NCI-H2171 (cell line): ENCODE data around the gene HTT-AS.

Source experiments
- DNase-seq: peaks from one replicate; lab custom pipeline; 2025; lab: John Stamatoyannopoulos, UW

The HTT-AS gene

DNA sequence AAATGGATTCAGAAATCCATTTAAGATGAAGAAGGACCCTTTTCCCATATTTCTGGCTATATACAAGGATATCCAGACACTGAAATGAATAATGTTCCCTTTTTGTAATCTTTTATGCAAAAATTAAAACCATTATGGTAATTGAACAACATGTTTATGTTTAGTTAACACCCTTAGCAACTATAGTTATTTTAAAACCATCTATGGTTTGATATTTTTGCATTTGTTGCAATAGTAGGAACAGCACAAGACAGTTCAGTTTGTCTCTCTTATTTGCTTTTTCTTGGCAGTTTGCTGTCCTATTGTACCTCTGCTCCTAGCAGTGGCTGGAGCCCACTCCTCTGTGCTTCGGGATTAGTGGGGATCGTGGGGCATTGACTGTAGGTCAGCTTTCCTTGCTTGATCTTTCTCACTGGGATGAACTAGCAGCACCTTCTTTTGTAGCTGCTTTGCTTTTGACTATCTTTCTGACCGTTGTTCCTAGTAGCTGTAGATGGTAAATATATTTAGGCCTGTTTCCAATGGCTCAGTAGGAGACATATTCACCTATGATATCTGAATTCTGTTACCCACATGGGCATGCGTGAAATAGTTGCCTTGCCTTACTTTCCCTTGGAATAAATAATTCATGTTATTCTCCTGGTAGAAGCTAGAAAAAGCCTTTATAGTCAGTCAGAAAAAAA lies 12.9 kb upstream of the HTT-AS start:
- no peak for DNase-seq

DNA sequence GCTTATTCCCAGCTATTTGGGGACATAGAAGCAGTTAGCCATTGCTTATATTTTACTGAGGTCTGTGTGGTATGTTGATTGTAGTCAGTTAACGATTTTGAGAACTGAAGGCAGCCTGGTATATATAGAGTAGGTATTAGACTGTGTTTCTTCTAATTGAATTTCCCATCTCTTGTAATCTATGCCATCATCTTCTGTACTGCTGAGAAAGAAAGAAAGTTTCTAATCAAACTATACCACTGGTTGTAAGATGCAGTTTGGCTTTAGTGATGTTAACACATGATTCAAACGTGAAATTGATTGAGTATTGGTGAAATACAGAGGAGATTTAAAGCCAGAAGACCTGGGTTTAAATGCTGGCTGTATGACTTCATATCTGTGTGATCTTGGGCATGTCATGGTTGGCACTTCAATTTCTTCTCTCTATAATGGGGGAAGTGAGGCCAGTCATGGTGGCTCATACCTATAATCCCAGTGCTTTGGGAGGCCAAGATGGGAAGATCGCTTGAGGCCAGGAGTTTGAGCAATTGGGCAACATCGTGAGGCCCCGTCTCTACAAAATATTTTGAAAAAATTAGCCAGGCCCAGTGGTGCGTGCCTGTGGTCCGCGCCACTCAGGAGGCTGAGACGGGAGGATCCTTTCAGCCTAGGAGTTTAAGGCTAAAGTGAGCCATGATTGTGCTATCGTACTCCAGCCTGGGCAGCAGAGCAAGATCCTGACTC lies 11.8 kb upstream of the HTT-AS start:
- no peak for DNase-seq

- DNase-seq, result no peak
Observed at GRCh38 chr4:3083732-3084131, 9.4 kb upstream of the HTT-AS start.

DNA sequence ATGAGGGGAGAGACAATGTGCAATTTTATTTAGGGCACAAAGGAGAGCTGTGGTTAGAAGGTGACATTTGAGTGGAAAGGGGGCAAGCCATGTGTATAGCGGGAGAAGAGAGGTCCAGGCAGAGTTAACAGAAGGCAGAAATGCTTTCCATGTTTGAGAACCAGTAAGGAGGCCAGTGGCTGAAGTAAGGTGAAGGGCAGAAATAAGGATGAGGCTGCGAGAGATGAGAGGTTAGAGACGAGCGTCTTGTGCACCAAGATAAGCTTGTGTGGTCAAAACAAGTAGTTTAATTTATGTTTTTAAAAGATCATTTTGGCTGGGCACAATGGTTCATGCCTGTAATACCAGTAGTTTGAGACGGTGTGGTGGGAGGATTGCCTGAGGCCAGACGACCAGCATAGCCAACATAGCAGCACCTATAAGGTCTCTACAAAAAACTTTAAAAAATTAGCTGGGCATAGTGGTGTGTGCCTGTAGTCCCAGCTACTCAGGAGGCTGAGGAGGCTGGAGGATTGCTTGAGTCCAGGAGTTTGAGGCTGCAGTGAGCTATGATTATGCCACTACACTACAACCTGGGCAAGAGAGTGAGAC lies 8.7 kb upstream of the HTT-AS start:
- no peak for DNase-seq

- DNase-seq, result no peak
Observed at GRCh38 chr4:3079694-3080123, 5.4 kb upstream of the HTT-AS start.

DNA sequence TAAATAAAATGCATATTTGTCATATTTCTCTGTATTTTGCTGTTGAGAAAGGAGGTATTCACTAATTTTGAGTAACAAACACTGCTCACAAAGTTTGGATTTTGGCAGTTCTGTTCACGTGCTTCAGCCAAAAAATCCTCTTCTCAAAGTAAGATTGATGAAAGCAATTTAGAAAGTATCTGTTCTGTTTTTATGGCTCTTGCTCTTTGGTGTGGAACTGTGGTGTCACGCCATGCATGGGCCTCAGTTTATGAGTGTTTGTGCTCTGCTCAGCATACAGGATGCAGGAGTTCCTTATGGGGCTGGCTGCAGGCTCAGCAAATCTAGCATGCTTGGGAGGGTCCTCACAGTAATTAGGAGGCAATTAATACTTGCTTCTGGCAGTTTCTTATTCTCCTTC lies 3.5 kb upstream of the HTT-AS start:
- DNase-seq, result no peak

- no peak for DNase-seq
Observed at GRCh38 chr4:3075652-3075981, 1.3 kb upstream of the HTT-AS start.

GRCh38 chr4:3074846-3075651 lies 711 bp upstream of the HTT-AS start:
- peak; percentile 20 for DNase-seq

DNA sequence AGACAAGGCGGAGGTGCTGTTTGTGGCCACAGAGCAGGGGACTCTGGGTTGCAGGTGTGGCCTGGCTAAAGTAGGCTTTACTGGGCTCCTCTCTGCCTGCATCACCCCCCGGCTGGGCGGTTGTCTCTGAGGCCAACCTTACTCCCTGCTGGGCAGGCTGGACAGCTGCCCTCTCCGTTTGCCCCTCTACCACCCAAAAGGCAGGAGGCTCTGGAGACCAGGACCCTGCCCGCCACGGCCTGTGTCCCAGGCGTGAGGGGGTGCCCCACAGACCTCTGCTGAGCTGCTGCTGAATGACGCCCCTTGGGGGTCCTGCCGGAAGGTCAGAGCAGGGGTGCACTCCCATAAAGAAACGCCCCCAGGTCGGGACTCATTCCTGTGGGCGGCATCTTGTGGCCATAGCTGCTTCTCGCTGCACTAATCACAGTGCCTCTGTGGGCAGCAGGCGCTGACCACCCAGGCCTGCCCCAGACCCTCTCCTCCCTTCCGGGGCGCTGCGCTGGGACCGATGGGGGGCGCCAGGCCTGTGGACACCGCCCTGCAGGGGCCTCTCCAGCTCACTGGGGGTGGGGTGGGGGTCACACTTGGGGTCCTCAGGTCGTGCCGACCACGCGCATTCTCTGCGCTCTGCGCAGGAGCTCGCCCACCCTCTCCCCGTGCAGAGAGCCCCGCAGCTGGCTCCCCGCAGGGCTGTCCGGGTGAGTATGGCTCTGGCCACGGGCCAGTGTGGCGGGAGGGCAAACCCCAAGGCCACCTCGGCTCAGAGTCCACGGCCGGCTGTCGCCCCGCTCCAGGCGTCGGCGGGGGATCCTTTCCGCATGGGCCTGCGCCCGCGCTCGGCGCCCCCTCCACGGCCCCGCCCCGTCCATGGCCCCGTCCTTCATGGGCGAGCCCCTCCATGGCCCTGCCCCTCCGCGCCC lies 920 bp downstream of the HTT-AS start:
- DNase-seq, result no peak

- DNase-seq, result no peak
Observed at GRCh38 chr4:3071811-3072210, 2.5 kb downstream of the HTT-AS start.

- no peak for DNase-seq
Observed at GRCh38 chr4:3070709-3071500, 3.4 kb downstream of the HTT-AS start.

GRCh38 chr4:3069661-3070199 lies 4.6 kb downstream of the HTT-AS start:
- DNase-seq, result no peak

GRCh38 chr4:3067473-3068001 lies 6.8 kb downstream of the HTT-AS start:
- DNase-seq, result no peak

DNA sequence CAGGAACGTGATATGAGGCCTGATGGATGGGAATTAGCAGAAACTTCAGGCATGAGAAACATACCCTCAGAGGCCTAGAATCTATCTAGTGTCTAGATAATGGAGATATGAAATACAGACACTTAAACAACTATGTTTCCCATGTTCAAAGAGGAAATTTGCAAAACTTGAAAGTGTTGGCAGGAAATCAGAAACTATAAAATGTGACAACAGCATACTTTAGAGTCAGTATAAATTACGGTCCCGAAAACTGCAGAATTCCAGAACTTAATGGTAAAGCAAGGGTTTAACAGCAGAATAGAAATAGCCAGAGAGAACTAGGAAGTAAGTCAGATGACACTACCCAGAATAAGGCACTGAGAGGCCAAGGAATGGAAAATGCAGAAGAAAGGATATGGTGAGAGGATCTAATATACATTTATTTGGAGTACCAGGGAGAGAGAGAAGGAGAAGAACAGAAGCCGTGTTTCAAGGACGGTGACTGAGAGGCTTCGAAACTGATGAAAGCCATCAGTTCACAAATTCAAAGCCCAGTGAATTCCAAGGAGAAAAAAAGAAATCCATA lies 7.4 kb downstream of the HTT-AS start:
- no peak for DNase-seq

- no peak for DNase-seq
Observed at GRCh38 chr4:3065551-3065950, 8.8 kb downstream of the HTT-AS start.

DNA sequence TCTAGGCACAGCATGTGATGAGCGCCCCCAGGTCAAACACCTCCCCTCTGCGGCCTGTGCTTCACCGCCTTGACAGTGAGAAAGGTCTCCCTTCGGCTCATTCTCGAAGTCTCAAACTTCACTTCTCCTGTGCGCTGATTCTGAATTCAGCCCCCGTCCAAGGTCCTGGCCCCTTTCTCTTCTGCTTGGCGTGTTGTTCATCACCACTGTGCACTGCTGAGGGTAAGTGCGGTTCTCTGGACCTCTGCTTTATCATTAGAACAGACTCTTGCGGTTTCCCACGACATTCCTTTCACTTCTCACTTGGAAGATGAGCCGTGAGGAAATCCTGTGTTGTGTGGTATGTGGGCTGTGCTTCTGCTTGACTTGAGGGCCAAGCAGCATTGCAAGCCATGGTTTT lies 11.9 kb downstream of the HTT-AS start:
- DNase-seq, result no peak

- no peak for DNase-seq
Observed at GRCh38 chr4:3060946-3061345, 13.4 kb downstream of the HTT-AS start.

DNA sequence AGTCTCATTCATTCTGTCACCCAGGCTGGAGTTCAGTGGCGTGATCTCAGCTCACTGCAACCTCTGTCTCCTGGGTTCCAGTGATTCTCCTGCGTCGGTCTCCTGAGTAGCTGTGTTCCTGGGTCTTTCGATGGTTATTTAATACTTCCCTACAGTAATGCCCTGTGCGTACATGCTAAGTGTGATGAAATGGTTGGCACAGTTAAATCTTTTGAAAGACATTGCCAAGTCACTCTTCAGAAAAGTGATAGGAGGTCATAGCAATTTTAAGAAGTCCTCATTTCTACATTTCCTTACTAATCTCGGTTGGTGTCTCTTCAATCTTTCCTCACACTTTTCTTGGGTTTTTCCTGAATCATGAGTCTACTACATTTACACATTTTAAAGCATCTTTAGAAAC lies 14.4 kb downstream of the HTT-AS start:
- no peak for DNase-seq

- DNase-seq, result no peak
Observed at GRCh38 chr4:3054169-3054759, 20.1 kb downstream of the HTT-AS start.
